NCI-H82 (cell line): ENCODE data around the gene CASP2.
"Not testable (repeated sequence)": the region's sequence is repeated elsewhere in the genome, so short reads cannot be mapped to it uniquely, and the experiment has no call there.

Source experiments
- DNase-seq: peaks from one replicate; lab custom pipeline; 2025; lab: John Stamatoyannopoulos, UW

CASP2 gene

DNA sequence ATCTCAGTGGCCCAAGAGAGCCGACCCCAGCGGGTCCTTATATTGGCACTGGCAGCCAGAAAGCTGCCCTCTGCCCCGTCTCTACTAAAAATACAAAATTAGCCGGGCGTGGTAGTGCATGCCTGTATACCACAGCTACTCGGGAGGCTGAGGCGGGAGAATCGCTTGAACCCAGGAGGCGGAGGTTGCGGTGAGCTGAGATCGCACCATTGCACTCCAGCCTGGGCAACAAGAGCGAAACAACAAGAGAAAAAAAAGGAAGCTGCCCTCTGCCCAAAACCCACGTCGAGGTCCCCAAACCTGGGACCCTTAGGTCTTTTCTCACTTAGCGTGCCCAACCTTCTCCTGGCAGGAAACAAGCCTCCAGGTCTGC, 24.0 kb upstream of the CASP2 start:
- DNase-seq: not testable (repeated sequence)

DNA sequence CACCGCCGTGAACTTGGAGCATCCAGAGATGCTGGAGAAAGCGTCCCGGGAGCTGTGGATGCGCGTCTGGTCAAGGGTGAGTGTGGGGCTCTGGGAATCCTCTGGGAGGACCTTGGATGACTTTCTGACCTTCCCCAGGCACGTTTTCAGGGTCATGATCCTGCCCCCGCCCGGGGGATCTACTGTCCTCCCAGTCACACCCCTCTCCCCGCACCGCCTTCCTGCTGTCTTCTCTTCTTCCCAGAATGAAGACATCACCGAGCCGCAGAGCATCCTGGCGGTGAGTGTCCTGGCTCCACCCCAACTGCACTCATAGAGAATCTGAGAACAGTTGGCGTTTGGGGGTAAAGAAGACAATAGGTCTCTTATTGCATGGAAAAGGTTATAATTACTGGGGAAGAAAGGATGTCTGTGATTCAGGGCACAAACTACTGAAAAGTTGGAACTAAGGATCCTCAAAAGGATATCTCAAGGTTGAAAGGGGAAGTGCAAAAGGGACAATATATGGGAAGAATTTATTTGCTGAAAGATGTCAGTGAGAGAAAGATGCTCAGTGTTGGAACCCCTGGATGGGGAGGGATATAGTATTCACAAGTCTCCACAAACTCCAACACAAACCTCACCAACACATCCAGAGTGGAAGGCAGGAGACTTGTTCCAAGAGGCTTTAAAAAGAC, 23.0 kb upstream of the CASP2 start:
- no peak for DNase-seq

DNA sequence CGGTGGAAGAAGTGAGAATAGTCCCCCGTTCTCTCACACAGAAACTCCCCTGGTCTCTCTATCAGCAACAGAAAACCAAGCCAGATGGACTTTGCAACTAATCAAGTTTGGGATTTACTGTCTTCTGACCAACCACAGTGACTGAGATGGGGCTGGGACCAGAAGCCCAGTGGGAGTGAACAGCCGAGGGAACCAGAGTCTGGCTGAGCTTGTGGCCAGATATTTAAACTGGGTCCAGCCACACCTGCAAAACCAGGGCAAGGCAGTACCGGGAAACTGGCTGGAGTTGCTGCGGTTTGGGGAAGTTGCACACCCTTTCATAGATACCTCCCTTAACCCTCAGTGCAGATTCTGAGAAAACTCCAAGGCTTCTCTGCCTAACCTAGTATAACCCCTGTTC, 18.9 kb upstream of the CASP2 start:
- peak; percentile 71 for DNase-seq

DNA sequence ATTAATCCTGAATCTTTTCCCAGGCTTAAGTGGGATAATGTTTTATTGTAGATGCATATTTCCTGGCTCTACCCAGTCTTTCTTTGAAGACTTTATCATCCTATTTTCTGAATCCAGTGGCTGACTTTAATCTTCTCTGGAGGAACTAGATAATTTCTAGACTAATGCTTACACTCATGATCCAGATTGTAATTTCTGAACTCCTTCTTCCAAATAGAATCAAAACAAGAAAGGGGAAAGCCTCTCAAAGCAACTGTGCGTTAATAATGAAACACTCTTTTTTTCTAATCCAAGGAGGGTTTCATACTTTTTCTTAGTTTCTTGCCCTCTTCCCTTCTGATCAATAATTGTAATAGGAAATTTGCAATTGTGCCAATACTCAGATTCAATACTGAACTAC, 16.9 kb upstream of the CASP2 start:
- no peak for DNase-seq

DNA sequence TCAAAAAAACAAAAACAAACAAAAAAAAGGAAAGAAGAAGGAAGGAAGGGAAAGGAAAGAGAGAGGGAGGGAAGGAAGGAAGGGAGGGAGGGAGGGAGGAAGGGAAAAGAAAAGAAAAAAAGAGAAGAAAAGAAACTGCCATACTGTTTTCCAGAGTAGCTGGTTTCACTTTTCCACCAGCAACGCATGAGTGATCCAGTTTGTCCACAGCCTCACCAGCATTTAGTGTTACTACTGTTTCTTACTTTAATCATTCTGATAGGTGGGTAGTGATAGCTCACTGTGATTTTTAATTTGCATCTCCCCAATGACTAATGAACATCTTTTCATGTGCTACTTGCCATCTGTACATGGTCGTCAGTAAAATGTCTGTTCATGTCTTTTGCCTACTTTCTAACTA, 15.3 kb upstream of the CASP2 start:
- no peak for DNase-seq

DNA sequence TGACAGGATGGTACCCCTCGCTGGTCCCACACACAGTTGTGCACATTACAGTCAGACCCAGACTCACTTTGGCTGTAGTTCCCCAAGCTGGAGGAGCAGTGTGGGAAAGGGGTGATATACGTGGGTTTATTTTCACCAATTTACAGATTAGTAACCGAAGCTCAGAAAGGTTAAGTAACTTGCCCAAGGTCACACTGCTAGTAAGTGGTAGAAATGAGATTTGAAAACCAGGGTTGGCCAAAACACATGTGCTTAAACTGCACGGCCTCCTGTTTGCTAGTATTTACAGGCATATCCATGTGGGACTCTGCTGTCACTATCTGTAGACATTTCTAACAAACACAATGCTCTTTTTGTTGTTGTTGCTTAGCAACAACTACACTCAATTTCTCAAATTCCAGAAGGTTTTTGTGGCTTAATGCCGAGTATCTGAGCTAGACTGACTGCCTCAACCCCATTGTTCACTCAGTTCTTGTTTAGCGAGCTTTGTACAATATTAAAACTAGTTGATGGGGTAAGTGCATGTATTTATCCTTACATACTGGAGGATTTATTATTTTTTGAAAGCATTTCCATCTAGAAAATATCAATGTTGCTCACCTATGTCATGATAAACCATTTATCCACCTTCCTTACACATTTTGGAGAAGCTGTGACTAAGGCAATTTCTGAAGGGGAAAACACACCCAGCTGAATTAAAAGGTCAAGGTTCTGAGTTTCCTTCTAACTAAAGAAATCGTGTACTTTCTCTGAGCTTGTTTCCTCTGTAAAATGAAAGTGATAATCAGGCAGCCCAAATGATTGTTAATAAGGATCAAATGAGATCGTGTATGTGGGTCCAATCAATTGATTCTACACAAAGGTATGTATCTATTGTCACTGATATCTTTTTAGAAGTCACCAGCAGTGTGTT, 8.7 kb upstream of the CASP2 start:
- DNase-seq: no peak

DNA sequence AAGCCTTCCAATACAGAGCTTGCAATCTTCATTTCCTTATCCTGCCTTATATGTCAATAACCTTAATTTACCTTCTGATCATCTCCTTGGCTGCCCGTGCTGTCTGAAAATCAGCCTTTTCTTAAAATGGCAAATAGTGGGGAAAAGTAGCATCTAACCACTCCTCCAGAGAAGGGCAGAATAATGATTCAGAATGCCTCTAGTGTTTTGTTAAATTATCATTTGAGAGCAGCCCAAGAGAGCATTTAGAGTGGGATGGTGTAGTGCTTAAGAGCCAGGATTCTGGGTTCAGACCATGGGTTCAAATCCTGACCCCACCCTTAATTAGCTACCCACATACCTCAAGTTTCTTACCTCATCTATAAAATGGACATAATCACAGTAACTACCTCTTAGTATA, 8.0 kb upstream of the CASP2 start:
- no peak for DNase-seq

DNA sequence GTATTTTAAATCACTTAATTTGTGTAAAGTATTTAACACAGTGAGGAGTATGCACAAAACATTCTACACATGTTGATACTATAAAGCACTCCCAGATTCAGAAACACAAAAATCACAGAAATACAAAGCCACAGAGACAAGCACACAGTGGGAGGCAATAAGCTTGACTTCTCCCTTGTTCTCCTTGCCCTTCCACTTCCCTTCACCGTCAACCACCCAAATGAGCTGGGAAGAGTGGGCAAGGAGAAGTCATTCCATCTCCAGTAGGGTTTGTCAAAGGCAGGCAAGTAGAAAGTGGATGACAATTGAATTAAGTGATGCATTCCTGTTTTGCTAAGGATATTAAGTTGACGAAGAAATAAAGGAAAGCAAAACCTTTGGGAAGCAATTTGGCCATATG, 7.6 kb upstream of the CASP2 start:
- no peak for DNase-seq

DNA sequence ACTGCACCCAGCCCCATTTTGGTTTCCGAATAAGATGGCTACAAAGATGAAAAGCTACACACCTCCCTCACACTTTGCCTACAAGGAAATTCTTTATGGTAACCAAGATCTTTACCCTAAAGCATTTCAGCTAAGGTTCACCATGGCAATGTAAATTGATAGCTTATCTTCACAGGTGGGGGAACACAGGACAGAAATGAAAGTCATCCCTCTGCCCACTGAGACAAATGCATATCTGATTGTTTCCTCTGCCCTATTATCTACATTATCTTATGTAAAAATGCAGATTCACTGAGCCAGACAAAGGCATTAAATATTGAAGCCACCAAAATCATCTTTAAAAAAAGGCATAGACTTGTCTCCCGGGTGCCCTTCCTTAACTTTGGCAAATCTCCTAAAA, 6.6 kb upstream of the CASP2 start:
- DNase-seq: no peak

DNA sequence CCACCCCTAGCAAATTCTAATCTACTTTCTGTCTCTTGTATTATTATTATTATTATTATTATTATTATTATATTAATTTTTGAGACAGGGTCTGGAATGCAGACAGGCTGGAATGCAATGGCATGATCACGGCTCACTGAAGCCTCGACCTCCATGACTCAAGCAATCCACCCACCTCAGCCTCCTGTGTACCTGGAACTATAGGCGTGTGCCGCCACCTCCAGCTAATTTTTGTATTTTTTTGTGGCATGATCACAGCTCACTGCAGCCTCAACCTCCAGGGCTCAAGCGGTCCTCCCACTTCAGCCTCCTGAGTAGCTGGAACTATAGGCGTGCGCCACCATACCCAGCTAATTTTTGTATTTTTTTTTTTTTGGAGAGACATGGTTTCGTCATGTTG, 6.0 kb upstream of the CASP2 start:
- DNase-seq: no peak

DNA sequence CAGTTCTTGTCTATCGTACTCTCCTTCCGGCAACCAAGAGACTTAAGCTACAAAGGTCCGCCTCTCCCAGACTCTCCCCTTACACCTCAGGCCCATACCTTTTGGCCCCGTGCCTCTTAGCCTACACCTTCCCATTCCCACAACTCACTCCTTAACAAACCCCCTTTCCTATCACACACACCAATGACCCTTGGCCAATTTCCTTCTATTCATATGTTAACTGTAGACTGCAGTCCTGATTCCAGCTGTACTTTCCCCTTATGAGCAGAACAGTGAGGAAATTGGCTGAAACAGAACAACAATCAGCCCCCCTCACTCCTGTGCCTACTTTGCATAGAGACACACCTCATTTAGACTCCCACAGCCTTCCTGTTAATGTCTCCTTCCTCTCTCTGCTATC, 4.8 kb upstream of the CASP2 start:
- no peak for DNase-seq

DNA sequence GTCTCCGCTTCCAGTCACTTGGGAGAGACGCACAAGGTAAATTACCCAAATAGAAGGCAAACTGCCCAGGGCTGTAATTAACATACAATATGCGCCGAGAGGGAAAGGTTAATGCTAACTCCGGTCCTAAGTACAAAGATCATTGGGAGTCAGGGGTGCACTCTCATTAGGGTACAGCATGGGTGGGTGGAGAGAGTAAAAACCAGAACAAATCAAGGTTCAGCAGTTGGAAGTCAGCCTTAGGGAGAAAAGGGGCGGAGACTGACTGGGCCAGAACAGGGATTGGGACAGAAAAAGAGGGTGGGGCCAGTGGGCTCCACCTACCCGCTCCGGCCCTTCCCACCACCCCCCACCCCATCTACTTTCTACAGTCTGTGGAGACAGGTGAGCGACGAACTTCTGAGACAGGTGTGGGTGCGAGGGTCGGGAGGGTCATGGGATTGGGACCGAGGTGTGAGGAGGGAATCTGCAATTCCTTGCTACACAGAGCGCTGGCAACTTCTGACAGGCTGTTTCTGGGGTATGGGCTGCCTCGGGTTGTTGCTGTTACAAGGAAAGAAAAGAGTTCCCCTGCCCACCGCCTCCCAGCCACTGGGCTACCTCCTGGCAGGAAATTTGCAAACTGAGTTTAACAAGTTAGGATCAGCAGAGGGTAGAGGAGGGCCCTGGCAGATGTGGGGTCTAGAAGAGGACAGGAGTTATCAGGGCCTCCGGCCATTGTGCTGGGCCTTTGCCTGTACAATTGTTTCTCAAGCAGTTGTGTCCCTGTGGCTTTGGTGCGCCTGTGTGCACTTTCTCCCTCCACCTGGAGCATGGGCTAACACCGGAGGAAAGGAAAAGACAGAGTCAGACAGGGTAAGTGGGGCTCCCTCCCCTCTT, 3.3 kb upstream of the CASP2 start, which contains the start of gene TMEM139:
Gene TMEM139, plus strand, starts transcription at position 368 of the 879 bp plus-strand sequence. CDS start 1,000 bp downstream, outside the sequence.
- DNase-seq: peak; percentile 10

DNA sequence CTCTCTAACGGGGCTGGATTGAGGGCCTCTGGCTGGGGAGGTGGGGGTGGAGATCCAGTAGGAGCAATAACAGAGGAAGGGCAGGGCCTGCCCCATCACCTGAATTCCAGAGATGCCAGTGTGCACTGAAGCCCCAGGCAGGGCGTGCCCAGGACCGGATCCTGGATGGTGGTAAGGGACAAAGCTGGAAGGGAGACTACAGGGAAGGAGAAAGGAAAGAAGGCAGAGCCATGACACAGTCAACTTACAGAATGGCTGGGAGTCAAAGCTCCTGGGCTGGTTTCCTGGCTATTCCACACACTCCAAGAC, 2.7 kb upstream of the CASP2 start:
- no peak for DNase-seq

DNA sequence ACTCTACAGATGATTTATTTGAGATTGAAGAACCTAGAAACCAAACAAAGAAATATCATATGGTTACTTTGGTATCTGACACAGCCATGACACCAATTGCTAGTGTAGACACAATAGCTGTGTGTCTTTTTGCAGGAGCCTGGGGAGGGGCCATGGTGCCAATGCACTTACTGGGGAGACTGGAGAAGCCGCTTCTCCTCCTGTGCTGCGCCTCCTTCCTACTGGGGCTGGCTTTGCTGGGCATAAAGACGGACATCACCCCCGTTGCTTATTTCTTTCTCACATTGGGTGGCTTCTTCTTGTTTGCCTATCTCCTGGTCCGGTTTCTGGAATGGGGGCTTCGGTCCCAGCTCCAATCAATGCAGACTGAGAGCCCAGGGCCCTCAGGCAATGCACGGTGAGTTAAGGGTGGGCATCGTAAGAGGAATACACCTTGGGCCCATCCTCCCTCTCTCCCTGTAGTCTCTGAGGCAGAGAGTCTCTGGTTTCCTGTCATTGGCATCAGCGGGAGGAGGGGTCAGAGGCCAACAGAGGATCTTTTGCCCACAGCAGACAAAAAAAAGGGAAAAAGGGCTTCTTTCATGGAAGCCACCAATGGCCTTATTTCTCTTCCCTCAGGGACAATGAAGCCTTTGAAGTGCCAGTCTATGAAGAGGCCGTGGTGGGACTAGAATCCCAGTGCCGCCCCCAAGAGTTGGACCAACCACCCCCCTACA, 2.2 kb upstream of the CASP2 start:
- DNase-seq: no peak

DNA sequence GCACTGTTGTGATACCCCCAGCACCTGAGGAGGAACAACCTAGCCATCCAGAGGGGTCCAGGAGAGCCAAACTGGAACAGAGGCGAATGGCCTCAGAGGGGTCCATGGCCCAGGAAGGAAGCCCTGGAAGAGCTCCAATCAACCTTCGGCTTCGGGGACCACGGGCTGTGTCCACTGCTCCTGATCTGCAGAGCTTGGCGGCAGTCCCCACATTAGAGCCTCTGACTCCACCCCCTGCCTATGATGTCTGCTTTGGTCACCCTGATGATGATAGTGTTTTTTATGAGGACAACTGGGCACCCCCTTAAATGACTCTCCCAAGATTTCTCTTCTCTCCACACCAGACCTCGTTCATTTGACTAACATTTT, 1.6 kb upstream of the CASP2 start:
- no peak for DNase-seq

DNA sequence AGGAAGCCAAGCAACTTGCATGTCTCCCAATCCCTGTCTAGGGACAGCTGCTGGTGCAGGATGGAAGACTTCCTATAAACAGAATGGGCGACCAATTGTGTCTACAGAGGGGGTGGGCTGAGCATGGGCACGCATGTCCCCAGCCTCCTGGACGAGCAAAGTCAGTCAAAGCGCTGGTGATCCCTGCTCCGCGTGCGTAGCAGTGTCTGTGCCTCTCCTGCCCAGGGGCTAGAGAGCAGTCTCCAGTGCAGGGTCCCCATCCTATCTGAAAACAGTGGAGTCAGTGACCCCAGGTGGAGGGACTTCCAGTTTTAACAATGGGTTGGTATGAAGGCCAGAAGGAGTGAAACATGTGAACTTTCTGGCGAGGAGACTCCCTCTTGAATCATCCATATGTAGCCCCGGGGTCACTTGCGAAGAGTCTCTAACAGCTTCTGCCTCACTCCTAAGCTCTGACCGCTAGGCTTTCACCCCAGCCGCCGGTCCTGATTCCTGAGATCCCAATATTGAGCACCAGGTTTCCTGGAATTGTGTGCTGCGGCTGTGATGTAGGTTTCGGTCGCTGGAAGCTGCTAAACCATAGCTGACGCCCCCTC, 714 bp upstream of the CASP2 start:
- no peak for DNase-seq

DNA sequence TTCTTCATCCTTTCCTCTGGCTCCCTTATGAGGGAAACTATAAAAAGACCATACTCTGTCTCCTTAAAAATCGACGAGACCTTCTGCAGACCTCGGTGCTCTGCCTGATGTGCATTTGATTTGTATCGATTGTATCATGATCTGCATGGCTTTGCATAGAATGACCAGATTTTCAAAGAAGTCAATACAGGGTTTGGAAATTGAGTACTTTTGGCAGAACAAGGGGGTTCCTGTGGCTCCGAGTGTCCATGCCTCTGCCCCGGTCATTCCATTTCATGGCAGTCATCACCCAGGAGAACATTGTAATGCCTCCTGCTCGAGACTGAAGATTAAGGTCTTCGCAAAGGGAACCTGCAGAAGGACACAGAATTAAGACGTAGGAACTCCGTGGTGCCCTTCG, 685 bp downstream of the CASP2 start:
- peak; percentile 47 for DNase-seq

DNA sequence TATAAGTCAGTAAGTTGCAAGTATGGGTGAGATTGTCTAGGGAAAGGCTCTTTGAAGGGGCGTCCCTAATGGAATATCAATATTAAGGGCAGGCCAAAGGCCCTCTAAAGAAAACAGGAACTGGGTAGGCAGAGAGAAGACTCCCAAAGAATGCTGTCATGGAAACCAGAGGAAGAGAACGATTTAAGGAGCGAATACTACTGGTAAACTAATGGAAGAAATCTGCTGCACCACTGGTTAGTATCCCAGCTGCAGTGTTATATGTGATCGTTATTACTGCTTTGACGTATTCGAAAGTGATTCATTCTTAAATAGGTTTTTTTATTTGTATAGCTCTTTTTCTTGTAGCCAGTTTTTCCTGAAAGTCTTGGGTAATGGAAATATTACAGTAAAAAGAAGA, 1.3 kb downstream of the CASP2 start:
- DNase-seq: no peak

DNA sequence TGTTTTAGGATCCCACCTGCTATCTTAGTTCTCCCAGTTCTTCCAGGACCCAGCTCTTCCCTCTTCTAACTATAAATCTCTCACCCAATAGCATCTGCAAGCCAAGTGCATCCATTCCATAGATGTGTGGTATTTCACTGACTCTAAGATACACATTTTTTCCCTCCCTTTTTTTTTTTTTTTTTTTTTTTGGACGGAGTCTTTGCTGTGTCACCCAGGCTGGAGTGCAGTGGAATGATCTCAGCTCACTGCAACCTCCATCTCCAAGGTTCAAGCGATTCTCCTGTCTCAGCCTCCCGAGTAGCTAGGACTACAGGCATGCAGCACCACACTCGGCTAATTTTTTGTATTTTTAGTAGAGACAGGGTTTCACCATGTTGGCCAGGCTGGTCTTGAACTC, 1.7 kb downstream of the CASP2 start:
- DNase-seq: not testable (repeated sequence)

DNA sequence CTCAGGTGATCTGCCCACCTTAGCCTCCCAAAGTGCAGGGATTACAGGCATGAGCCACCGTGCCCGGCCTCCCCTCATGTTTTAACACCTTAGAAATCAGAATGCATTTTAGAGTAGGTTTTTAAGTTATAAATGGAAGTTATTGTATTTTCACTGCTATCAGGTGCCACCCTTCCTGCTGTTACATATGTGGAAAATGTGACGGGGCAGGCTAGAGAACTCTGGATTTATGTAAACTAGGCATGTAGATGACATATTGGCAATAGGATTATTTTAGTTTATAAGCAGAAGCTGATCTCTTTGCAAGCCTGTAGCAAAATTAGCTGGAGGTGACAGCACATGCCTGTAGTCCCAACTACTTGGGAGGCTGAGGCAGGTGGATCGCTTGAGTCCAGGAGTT, 2.1 kb downstream of the CASP2 start:
- no peak for DNase-seq

DNA sequence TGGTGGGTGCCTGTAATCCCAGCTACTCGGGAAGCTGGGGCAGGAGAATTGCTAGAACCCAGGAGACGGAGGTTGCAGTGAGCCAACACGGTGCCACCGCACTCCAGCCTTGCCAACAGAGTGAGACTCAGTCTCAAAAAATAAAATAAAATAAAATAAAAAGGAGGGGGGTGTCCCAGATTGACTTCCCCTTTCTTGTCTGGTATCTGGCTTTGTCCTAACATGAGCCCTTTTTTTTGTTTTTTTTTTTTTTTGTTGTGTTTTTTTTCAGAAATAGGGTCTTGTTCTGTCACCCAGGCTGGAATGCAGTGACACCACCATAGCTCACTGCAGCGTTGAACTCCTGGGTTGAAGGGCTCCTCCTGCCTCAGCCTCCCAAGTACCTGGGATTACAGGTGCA, 4.7 kb downstream of the CASP2 start:
- no peak for DNase-seq

DNA sequence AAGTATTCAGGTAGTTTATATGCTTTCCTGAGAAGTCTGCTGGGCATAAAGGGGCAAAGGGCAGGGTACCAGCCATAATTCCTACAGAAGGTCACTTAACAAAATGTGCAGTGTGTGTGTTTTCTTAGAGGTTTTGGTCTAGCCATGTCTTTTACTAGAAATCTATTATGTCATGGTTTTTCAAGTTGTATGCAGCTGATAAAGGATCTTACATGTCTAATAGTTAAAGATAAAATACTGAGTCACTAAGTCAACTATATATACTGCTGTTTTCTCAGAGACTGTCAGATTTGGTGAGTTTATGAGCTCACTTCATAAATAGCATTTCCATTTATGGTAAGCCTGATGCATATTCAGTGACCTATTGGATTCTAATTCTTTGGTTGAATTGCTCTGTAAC, 7.7 kb downstream of the CASP2 start:
- DNase-seq: no peak
